Brain microvascular endothelial cell (primary cell): Measurements from ENCODE around the gene CAMTA1.

Experiments used
- DNase-seq: peaks from one replicate; pipeline ENCODE4 v3.0.0-alpha.2; 2020
- H3K27ac ChIP-seq: fragments of 250-450 bp; sonication (Bioruptor Pico); 2 replicates; pipeline ENCODE4 v1.5.1; 2020; ENCODE audit warnings: mild to moderate bottlenecking, moderate library complexity
- H3K27me3 ChIP-seq: fragments of 250-450 bp; sonication (Bioruptor Pico); replicated peaks from 2 replicates; pipeline ENCODE4 v1.5.1; 2020; ENCODE audit warnings: mild to moderate bottlenecking
- H3K36me3 ChIP-seq: fragments of 250-450 bp; sonication (Bioruptor Pico); replicated peaks from 2 replicates; pipeline ENCODE4 v1.5.1; 2020; ENCODE audit warnings: mild to moderate bottlenecking
- H3K4me3 ChIP-seq: 2 replicates; pipeline ENCODE4 v1.5.1; 2011; ENCODE audit warnings: low read depth, mild to moderate bottlenecking, control low read depth, low read length, moderate library complexity
- CTCF ChIP-seq: IDR thresholded peaks from 2 replicates; pipeline ENCODE4 v1.5.1; 2011; ENCODE audit warnings: low read depth, mild to moderate bottlenecking, moderate library complexity, low read length, control low read depth, inconsistent platforms; ENCODE audit errors: missing control alignments
- in situ Hi-C: cut with HindIII; loops from 2 replicates; pipeline ENCODE4 v1.10.0; 2017; ENCODE audit warnings: low sequenced_read_pairs, low pct_ligation_motif_present

The CAMTA1 gene

GRCh38 chr1:7663451-7664146 lies 878.3 kb downstream of the CAMTA1 start:
- no peak for DNase-seq
- H3K4me3 ChIP-seq, result no peak overlapping the region
- TF ChIP-seq CTCF, result no peak
- no peak overlapping the region for H3K27ac ChIP-seq
- no peaks in the 10 kb centered on the region for H3K27me3 ChIP-seq
- no peaks in the 10 kb centered on the region for H3K36me3 ChIP-seq
- in situ Hi-C loops, result no loop called here

DNA sequence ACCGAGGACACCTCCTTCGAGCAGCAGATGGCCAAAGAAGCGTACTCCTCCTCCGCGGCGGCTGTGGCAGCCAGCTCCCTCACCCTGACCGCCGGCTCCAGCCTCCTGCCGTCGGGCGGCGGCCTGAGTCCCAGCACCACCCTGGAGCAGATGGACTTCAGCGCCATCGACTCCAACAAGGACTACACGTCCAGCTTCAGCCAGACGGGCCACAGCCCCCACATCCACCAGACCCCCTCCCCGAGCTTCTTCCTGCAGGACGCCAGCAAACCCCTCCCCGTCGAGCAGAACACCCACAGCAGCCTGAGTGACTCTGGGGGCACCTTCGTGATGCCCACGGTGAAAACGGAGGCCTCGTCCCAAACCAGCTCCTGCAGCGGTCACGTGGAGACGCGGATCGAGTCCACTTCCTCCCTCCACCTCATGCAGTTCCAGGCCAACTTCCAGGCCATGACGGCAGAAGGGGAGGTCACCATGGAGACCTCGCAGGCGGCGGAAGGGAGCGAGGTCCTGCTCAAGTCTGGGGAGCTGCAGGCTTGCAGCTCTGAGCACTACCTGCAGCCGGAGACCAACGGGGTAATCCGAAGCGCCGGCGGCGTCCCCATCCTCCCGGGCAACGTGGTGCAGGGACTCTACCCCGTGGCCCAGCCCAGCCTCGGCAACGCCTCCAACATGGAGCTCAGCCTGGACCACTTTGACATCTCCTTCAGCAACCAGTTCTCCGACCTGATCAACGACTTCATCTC lies 879.1 kb downstream of the CAMTA1 start:
- Histone ChIP-seq H3K36me3 (no peaks in the 10 kb centered on the region), H3K4me3 (no peak overlapping the region), H3K27ac (no peak overlapping the region), H3K27me3 (no peaks in the 10 kb centered on the region)
- DNase-seq, result no peak
- no peak for TF ChIP-seq CTCF
- in situ Hi-C loops, result no loop called here

DNA sequence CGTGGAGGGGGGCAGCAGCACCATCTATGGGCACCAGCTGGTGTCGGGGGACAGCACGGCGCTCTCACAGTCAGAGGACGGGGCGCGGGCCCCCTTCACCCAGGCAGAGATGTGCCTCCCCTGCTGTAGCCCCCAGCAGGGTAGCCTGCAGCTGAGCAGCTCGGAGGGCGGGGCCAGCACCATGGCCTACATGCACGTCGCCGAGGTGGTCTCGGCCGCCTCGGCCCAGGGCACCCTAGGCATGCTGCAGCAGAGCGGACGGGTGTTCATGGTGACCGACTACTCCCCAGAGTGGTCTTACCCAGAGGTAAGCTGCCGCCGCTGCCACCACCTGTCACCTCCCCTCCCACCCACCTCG lies 879.6 kb downstream of the CAMTA1 start:
- H3K27me3 ChIP-seq, result no peaks in the 10 kb centered on the region
- no peaks in the 10 kb centered on the region for H3K36me3 ChIP-seq
- in situ Hi-C loops, result no loop called here
- TF ChIP-seq CTCF, result no peak
- no peak overlapping the region for H3K27ac ChIP-seq
- H3K4me3 ChIP-seq, result no peak overlapping the region
- DNase-seq, result no peak

DNA sequence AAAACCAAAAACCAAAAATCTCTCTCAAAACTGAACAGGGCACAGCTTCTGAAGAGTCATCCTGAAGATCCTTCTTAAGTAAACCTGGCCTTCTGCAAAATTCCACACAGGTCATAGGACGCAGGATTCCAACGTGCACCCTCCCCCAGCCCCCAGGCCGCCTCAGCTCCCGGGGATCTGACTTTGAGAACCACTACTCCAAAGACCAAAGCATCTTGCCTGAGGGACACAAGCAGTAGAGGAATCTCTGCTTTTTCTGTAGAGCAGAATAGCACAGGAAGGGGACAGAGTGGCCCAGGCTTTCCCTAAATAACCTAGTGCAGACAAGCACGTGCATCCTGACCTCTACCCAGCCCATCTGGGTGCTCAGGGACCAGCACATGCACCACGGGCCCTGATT lies 881.0 kb downstream of the CAMTA1 start:
- no peak overlapping the region for H3K4me3 ChIP-seq
- no peaks in the 10 kb centered on the region for H3K27me3 ChIP-seq
- TF ChIP-seq CTCF, result no peak
- DNase-seq, result no peak
- H3K27ac ChIP-seq, result no peak overlapping the region
- H3K36me3 ChIP-seq, result no peaks in the 10 kb centered on the region
- in situ Hi-C loops, result no loop called here

DNA sequence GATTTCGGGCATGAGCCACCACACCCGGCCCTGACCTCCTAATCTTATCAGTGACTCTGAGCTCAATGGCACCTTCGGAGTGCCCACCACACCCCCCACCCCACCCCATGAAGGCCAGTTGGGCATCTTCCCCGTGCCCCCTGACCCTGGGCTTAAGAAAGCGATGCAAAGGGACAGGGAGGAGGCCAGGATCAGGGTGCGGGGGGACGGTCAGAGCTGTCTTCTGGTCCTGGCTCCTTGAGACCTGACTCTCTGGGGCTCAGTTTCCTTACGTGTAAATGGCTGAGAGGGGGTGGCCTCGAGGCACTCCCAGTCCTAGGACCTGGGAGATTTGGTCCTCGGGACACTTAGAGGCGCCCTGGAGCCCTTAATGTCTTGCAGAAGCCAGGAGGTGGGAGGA lies 881.9 kb downstream of the CAMTA1 start:
- no peak for TF ChIP-seq CTCF
- no peaks in the 10 kb centered on the region for H3K36me3 ChIP-seq
- H3K4me3 ChIP-seq, result no peak overlapping the region
- no peak overlapping the region for H3K27ac ChIP-seq
- in situ Hi-C loops, result no loop called here
- H3K27me3 ChIP-seq, result no peaks in the 10 kb centered on the region
- DNase-seq, result no peak
